Peyer's patch (tissue), 4 donors: Measurements from ENCODE around the gene SLC12A8. TPM values are rescaled to one million over a fixed set of nuclear protein-coding genes. Genes with fewer than 3 reads are reported as not detected.
A peak's percentile ranks its signal among the peaks of the same experiment; 100 is the strongest.

Source experiments
- DNase-seq, 3 donors: peaks; one replicate each; pipeline ENCODE4 v3.0.0-alpha.2; 2017 to 2019
- H3K27ac ChIP-seq, 4 donors: fragments of 200-600 bp; sonication (generic); one replicate each; pipeline ENCODE4 v1.5.1; 2016 to 2019
- H3K27me3 ChIP-seq, 2 donors: fragments of 200-600 bp; sonication (generic); one replicate each; pipeline ENCODE4 v1.5.1; 2019
- H3K36me3 ChIP-seq, 3 donors: fragments of 200-600 bp; sonication (generic); one replicate each; pipeline ENCODE4 v1.5.1; 2016 to 2019
- H3K4me1 ChIP-seq, 4 donors: fragments of 200-600 bp; sonication (generic); one replicate each; pipeline ENCODE4 v1.5.1; 2016 to 2019
- H3K4me3 ChIP-seq, 4 donors: fragments of 200-600 bp; sonication (generic); 1 replicate in 3 of 4; 2 replicates in 1 of 4; pipeline ENCODE4 v1.5.1; 2016 to 2019; ENCODE audit warnings: mild to moderate bottlenecking in 1 of 4
- H3K9me3 ChIP-seq, 4 donors: fragments of 200-600 bp; sonication (generic); one replicate each; pipeline ENCODE4 v1.5.1; 2016 to 2019; ENCODE audit warnings: mild to moderate bottlenecking in 1 of 4
- CTCF ChIP-seq, 6 experiments: fragments of 450-650 bp in 4 of 6; fragments of 200-600 bp in 2 of 6; sonication (generic) in 1 of 6; IDR thresholded peaks; one replicate each; pipeline ENCODE4 v1.5.1; 2017 to 2019; ENCODE audit warnings: antibody characterized with exemption in 6 of 6, mild to moderate bottlenecking in 3 of 6, moderate library complexity in 1 of 6
- POLR2A ChIP-seq, 2 donors: fragments of 450-650 bp; IDR thresholded peaks; one replicate each; pipeline ENCODE4 v1.5.1; 2017; ENCODE audit warnings: antibody characterized with exemption in 2 of 2, mild to moderate bottlenecking in 2 of 2, moderate library complexity in 2 of 2
- total RNA-seq, 4 donors: library from RNA; depleted of rRNA; stranded (reverse); fragments of >200 nt; gene quantifications; one replicate each; pipeline ENCODE4 v1.1.0, GENCODE V29; 2016

Gene SLC12A8
- total RNA-seq = 10 to 100 TPM; 24.2 to 31.4 (median 26.3) TPM

GRCh38 chr3:125212509-125213363, at the start of gene SLC12A8:
Gene SLC12A8 (minus strand): TSS chr3:125212748. CDS start chr3:125211349, 1,399 bp downstream.
- no peak for TF ChIP-seq CTCF (IDR thresholded peaks at IDR 0.05)
- no peak for TF ChIP-seq POLR2A (IDR thresholded peaks at IDR 0.05)
- H3K27ac ChIP-seq = peak within 1 kb of the TSS in 3 of 4 donors; percentile 9 to 59 (median 21)

GRCh38 chr3:125262161-125262560, 49.6 kb upstream of the SLC12A8 start:
- no peaks in the 10 kb centered on the region for H3K27me3 ChIP-seq
- no peaks in the 10 kb centered on the region for H3K36me3 ChIP-seq
- H3K4me1 ChIP-seq = no peaks in the 10 kb centered on the region
- H3K4me3 ChIP-seq = no peak overlapping the region
- TF ChIP-seq POLR2A (IDR thresholded peaks at IDR 0.05) (no peak), CTCF (IDR thresholded peaks at IDR 0.05) (no peak)
- no peaks in the 10 kb centered on the region for H3K9me3 ChIP-seq
- H3K27ac ChIP-seq = no peak overlapping the region
- DNase-seq = no peak

More at GRCh38 chr3:125212509-125213363, at the start of gene SLC12A8:
- H3K4me3 ChIP-seq = peak within 1 kb of the TSS; percentile 35 to 66 (median 45)
- DNase-seq = peak in 1 of 3 donors; percentile 75
- H3K9me3 ChIP-seq = no peaks in the 10 kb centered on the region
- peaks cover 0 to 14% (median 4%) of the 10 kb centered on the region in 4 donors for H3K4me1 ChIP-seq
- H3K36me3 ChIP-seq = no peaks in the 10 kb centered on the region
- H3K27me3 ChIP-seq = peaks cover 0 to 11% of the 10 kb centered on the region in 2 donors

- H3K4me1 ChIP-seq = no peaks in the 10 kb centered on the region
- no peak for DNase-seq
- no peaks in the 10 kb centered on the region for H3K9me3 ChIP-seq
- H3K27me3 ChIP-seq = no peaks in the 10 kb centered on the region
- H3K4me3 ChIP-seq = no peak overlapping the region
- TF ChIP-seq POLR2A (IDR thresholded peaks at IDR 0.05) = no peak
- TF ChIP-seq CTCF (IDR thresholded peaks at IDR 0.05) = no peak
- H3K27ac ChIP-seq = no peak overlapping the region
- H3K36me3 ChIP-seq = no peaks in the 10 kb centered on the region
Measured at GRCh38 chr3:125261031-125261430, 48.5 kb upstream of the SLC12A8 start.

- H3K36me3 ChIP-seq = no peaks in the 10 kb centered on the region
- no peak overlapping the region for H3K27ac ChIP-seq
- no peaks in the 10 kb centered on the region for H3K9me3 ChIP-seq
- DNase-seq = no peak
- H3K4me3 ChIP-seq = no peak overlapping the region
- no peaks in the 10 kb centered on the region for H3K4me1 ChIP-seq
- no peak for TF ChIP-seq CTCF (IDR thresholded peaks at IDR 0.05)
- TF ChIP-seq POLR2A (IDR thresholded peaks at IDR 0.05) = no peak
- no peaks in the 10 kb centered on the region for H3K27me3 ChIP-seq
Measured at GRCh38 chr3:125260158-125260557, 47.6 kb upstream of the SLC12A8 start.

- Histone ChIP-seq H3K4me1 (no peaks in the 10 kb centered on the region), H3K27ac (no peak overlapping the region), H3K9me3 (no peaks in the 10 kb centered on the region), H3K36me3 (no peaks in the 10 kb centered on the region), H3K4me3 (no peak overlapping the region), H3K27me3 (no peaks in the 10 kb centered on the region)
- no peak for DNase-seq
- no peak for TF ChIP-seq CTCF (IDR thresholded peaks at IDR 0.05)
- TF ChIP-seq POLR2A (IDR thresholded peaks at IDR 0.05) = no peak
Measured at GRCh38 chr3:125257536-125257935, 45.0 kb upstream of the SLC12A8 start.
